Neural progenitor cell (in vitro differentiated cells): ENCODE data around the gene RPE.

Experiments
- EZH2 ChIP-seq: fragments of 200-600 bp; sonication (generic); IDR thresholded peaks from 2 replicates; pipeline ENCODE4 v1.6.1; 2017; ENCODE audit warnings: antibody characterized with exemption, mild to moderate bottlenecking, moderate library complexity
- EZH2phosphoT487 ChIP-seq: fragments of 200-600 bp; sonication (generic); IDR thresholded peaks from 2 replicates; pipeline ENCODE4 v1.6.1; 2017; ENCODE audit warnings: antibody characterized with exemption
- TF ChIP-seq, protein P1 (sequence below): fragments of 200-600 bp; sonication (generic); IDR thresholded peaks from 2 replicates; pipeline ENCODE4 v1.5.1; 2017; ENCODE audit warnings: antibody characterized with exemption, mild to moderate bottlenecking

DNA sequence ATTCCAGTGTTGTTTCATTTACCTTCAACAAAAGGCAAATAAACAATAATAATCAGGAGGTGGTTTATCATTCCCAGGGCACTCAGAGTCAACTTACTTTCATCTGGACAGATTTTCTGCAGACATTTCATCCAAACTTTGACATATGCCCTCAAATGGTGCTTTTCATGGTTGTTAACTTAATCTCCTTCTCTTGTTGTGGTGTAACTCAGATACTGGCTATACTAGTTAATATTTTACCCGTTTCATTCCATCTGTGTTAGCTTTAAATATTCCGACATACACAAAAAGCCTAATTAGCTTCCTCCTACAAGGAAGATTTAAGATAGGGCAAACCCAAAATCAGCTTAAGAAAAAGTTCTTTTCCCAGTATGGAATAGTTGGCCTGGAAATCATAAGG, 44.4 kb upstream of the RPE start:
- TF ChIP-seq, protein P1, sequence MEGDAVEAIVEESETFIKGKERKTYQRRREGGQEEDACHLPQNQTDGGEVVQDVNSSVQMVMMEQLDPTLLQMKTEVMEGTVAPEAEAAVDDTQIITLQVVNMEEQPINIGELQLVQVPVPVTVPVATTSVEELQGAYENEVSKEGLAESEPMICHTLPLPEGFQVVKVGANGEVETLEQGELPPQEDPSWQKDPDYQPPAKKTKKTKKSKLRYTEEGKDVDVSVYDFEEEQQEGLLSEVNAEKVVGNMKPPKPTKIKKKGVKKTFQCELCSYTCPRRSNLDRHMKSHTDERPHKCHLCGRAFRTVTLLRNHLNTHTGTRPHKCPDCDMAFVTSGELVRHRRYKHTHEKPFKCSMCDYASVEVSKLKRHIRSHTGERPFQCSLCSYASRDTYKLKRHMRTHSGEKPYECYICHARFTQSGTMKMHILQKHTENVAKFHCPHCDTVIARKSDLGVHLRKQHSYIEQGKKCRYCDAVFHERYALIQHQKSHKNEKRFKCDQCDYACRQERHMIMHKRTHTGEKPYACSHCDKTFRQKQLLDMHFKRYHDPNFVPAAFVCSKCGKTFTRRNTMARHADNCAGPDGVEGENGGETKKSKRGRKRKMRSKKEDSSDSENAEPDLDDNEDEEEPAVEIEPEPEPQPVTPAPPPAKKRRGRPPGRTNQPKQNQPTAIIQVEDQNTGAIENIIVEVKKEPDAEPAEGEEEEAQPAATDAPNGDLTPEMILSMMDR: no peak
- TF ChIP-seq EZH2: no peak
- TF ChIP-seq EZH2phosphoT487: no peak
